ENCODE measurements around the gene MVP.
"Not testable (repeated sequence)": the region's sequence is repeated elsewhere in the genome, so short reads cannot be mapped to it uniquely, and the experiment has no call there.

MVP gene

GRCh38 chr16:29815793-29816693 is 4.2 kb upstream of the MVP start, which contains the start of gene PAGR1:
PAGR1 (plus strand) TSS chr16:29816152; CDS start chr16:29816526, 374 bp downstream.
- DNase-seq (ENCODE audit: low read depth): peak; percentile 98

GRCh38 chr16:29816694-29817441 is 3.4 kb upstream of the MVP start:
- DNase-seq (ENCODE audit: low read depth): no peak

GRCh38 chr16:29818082-29818481 is 2.2 kb upstream of the MVP start:
- no peak for DNase-seq (ENCODE audit: low read depth)

GRCh38 chr16:29819506-29819905 is 756 bp upstream of the MVP start:
- DNase-seq (ENCODE audit: low read depth): no peak

GRCh38 chr16:29820730-29821642 is 724 bp downstream of the MVP start:
- no peak for DNase-seq (ENCODE audit: low read depth)

- DNase-seq (ENCODE audit: low read depth): no peak
These were observed 1.4 kb downstream of the MVP start for GRCh38 chr16:29821643-29822115.

GRCh38 chr16:29824589-29825144 is 4.4 kb downstream of the MVP start:
- no peak for DNase-seq (ENCODE audit: low read depth)

GRCh38 chr16:29825145-29826044 is 5.1 kb downstream of the MVP start:
- DNase-seq (ENCODE audit: low read depth): no peak

GRCh38 chr16:29826342-29826695 is 6.1 kb downstream of the MVP start:
- no peak for DNase-seq (ENCODE audit: low read depth)

- DNase-seq (ENCODE audit: low read depth): no peak
These were observed 10.5 kb downstream of the MVP start for GRCh38 chr16:29830774-29831173.

GRCh38 chr16:29831490-29831889 is 11.2 kb downstream of the MVP start:
- no peak for DNase-seq (ENCODE audit: low read depth)

GRCh38 chr16:29833219-29833618 is 13.0 kb downstream of the MVP start:
- not testable (repeated sequence) for DNase-seq (ENCODE audit: low read depth)

GRCh38 chr16:29834079-29834478 is 13.8 kb downstream of the MVP start:
- DNase-seq (ENCODE audit: low read depth): no peak

GRCh38 chr16:29835926-29836325 is 15.7 kb downstream of the MVP start:
- no peak for DNase-seq (ENCODE audit: low read depth)

GRCh38 chr16:29836623-29837022 is 16.4 kb downstream of the MVP start:
- DNase-seq (ENCODE audit: low read depth): no peak

GRCh38 chr16:29837841-29838240 is 17.6 kb downstream of the MVP start:
- no peak for DNase-seq (ENCODE audit: low read depth)

GRCh38 chr16:29839822-29840221 is 19.6 kb downstream of the MVP start:
- no peak for DNase-seq (ENCODE audit: low read depth)

- DNase-seq (ENCODE audit: low read depth): no peak
These were observed 20.0 kb downstream of the MVP start for GRCh38 chr16:29840240-29840639.

- no peak for DNase-seq (ENCODE audit: low read depth)
These were observed 21.4 kb downstream of the MVP start for GRCh38 chr16:29841631-29842030.

GRCh38 chr16:29842732-29843346 is 22.6 kb downstream of the MVP start:
- DNase-seq (ENCODE audit: low read depth): no peak
